Ovary (tissue), 9 donors: ENCODE results near the gene SSX2IP. TPM values are rescaled to one million over a fixed set of nuclear protein-coding genes. Genes with fewer than 3 reads are reported as not detected.

Source experiments
- DNase-seq, 5 donors: peaks; one replicate each; pipeline ENCODE4 v3.0.0-alpha.2; 2019 to 2020
- H3K27ac ChIP-seq, 2 donors: fragments of 200-600 bp; one replicate each; pipeline versions ENCODE4 v1.5.1 to v1.8.0; 2019 to 2022
- H3K27me3 ChIP-seq: fragments of 200-600 bp; one replicate; pipeline ENCODE4 v1.8.0; 2022
- H3K36me3 ChIP-seq: fragments of 200-600 bp; sonication (generic); one replicate; pipeline ENCODE4 v1.5.1; 2019
- H3K4me1 ChIP-seq: one replicate; pipeline ENCODE4 v1.8.1; 2013; ENCODE audit warnings: mild to moderate bottlenecking, moderate library complexity; ENCODE audit not compliant: insufficient read depth
- H3K4me3 ChIP-seq: fragments of 200-600 bp; sonication (generic); one replicate; pipeline ENCODE4 v1.5.1; 2017
- H3K9me3 ChIP-seq, 2 donors: fragments of 200-600 bp in 1 of 2; sonication (generic) in 1 of 2; one replicate each; pipeline versions ENCODE4 v1.5.1 to v1.8.1; 2013 to 2019; ENCODE audit warnings: mild to moderate bottlenecking in 1 of 2, moderate library complexity in 1 of 2
- EP300 ChIP-seq: sonication (generic); formaldehyde crosslinking; IDR thresholded peaks from one replicate; pipeline ENCODE4 v1.6.1; 2017; ENCODE audit warnings: antibody characterized with exemption
- POLR2A ChIP-seq: fragments of 450-650 bp; IDR thresholded peaks from one replicate; pipeline ENCODE4 v1.6.1; 2017; ENCODE audit warnings: antibody characterized with exemption, mild to moderate bottlenecking, moderate library complexity
- WGBS, 3 donors: extraction: QIAGEN DNeasy Blood & Tissue Kit in 1 of 3; methylation state at CpG; one replicate each; pipeline versions ENCODE4 v1.1.5 to v1.1.7; 2013 to 2017; 5-methylcytosine and 5-hydroxymethylcytosine counted together
- intact Hi-C, 4 donors: fragments of 100-400 bp; cut with DNase I; formaldehyde crosslinking; loops; one replicate each; pipeline versions ENCODE4 v1.11.0 to v1.15.1; 2022 to 2023
- polyA plus RNA-seq, 2 donors: library from polyadenylated mRNA; stranded (reverse); fragments of 200-250 nt in 1 of 2; fragments of 350-450 nt in 1 of 2; fragmentation: Illumina TruSeq in 1 of 2; extraction: RNeasy Lipid Tissue Mini Kit (QIAGEN cat#74804) in 1 of 2; gene quantifications; one replicate each; pipeline ENCODE4 v1.2.3, GENCODE V29; 2013 to 2014
- total RNA-seq, 7 donors: library from RNA; depleted of rRNA in 2 of 7; stranded (reverse); fragments of >200 nt in 2 of 7; fragmentation: NEBNext Ultra II Directional in 3 of 7; extraction: Animal tissue kit (Norgen Biotek cat#: 25700) in 3 of 7; gene quantifications; one replicate each; pipeline versions ENCODE4 v1.1.0 to v1.2.4, GENCODE V29; 2016 to 2023
- TF ChIP-seq, protein P1 (sequence below), 3 donors: fragments of 450-650 bp in 2 of 3; fragments of 200-600 bp in 1 of 3; IDR thresholded peaks; one replicate each; pipeline versions ENCODE4 v1.5.1 to v1.8.0; 2016 to 2022; ENCODE audit warnings: antibody characterized with exemption in 3 of 3, mild to moderate bottlenecking in 1 of 3
- donor health status: DM: no; HTN: no; CAD: no; lungs with moderate emphysema.
- donor health status: DM: no; HTN: no; CAD: no.
- donor health status: Bipolar disorder and iron deficiency.
- donor health status: DM: yes; HTN: yes; CAD: no.
- donor health status: DM: no; HTN: no; CAD: no.
- donor health status: DM: yes; HTN: yes; CAD: no.

SSX2IP gene
- total and polyA plus RNA-seq, 9 donors: 1.1 to 8.5 (median 4.9) TPM

DNA sequence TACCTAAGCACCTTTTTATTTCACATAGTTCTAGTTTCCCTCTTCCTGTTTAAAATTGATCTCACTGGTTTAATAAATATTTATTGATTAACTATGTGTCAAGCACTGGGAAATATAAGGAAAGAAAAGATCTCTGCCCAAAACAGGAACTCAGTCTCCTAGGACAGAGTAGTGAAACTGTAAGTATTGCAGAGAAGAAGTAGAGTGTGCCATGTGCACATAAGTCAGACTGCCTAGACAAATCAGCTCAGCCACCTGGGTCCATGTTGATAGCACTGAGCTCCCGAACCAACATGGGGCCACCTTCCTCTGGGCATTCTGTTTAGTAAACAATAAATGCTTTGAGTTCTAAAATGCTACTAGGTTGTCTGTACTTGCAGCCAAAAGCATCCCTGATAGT is 9.8 kb upstream of the SSX2IP start:
- no peaks in the 10 kb centered on the region for H3K9me3 ChIP-seq
- 52 to 80% (median 61%) methylated on average over 1 of the region's 1 CpG for WGBS, 3 donors
- no peak overlapping the region for H3K27ac ChIP-seq
- TF ChIP-seq EP300: no peak
- TF ChIP-seq, protein P1, sequence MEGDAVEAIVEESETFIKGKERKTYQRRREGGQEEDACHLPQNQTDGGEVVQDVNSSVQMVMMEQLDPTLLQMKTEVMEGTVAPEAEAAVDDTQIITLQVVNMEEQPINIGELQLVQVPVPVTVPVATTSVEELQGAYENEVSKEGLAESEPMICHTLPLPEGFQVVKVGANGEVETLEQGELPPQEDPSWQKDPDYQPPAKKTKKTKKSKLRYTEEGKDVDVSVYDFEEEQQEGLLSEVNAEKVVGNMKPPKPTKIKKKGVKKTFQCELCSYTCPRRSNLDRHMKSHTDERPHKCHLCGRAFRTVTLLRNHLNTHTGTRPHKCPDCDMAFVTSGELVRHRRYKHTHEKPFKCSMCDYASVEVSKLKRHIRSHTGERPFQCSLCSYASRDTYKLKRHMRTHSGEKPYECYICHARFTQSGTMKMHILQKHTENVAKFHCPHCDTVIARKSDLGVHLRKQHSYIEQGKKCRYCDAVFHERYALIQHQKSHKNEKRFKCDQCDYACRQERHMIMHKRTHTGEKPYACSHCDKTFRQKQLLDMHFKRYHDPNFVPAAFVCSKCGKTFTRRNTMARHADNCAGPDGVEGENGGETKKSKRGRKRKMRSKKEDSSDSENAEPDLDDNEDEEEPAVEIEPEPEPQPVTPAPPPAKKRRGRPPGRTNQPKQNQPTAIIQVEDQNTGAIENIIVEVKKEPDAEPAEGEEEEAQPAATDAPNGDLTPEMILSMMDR (IDR thresholded peaks at IDR 0.05): no peak
- no peak for TF ChIP-seq POLR2A
- H3K4me1 ChIP-seq: no peaks in the 10 kb centered on the region
- intact Hi-C loops: no loop called here
- H3K27me3 ChIP-seq: no peaks in the 10 kb centered on the region
- H3K4me3 ChIP-seq: no peak overlapping the region
- no peak for DNase-seq
- H3K36me3 ChIP-seq: no peaks in the 10 kb centered on the region

DNA sequence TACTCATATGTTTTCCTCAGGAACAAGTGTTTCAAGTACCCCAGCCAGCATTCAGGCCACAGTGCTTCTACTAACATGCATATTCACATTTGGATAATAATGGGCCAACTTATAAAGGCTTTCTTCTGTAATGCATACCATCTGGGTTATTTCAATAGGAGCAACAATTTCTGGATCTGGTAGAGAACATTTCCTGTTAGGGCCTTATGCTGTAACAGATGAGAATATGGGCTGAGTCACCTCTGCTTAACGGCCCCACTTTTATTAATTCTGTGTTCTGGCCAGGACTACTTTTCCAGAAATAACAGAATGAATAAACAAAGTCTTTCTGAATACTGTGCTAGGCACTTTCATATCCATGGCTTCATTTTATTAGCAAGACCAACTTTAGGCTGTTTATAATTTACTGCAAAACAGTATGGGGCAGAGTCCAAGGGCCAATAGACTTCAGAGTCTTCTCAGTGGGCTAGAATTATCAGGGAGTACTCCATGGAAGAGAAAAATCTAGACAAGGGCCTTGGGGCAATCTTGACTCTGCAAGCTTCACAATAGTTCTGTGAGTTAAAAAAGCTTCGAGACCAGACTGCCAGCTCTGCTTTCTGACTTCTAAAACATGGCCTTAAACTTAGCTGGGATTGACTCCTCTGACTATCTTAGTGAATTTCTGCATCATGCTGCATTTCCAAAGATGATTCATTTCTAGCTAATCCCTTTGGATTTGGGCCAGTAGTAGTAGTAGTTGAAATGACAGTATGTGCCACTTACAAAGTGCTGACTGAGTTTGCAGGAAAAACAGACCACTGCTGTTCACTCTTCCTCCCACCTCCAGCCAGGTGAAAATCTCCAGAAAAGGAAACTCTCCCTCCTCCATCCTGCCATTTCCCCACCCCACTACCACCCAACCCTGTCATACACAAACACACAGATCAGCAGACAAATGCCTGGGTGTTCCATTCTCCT is 8.2 kb upstream of the SSX2IP start:
- TF ChIP-seq, protein P1 (IDR thresholded peaks at IDR 0.05): no peak
- no peak for TF ChIP-seq POLR2A
- no peak for TF ChIP-seq EP300
- H3K27me3 ChIP-seq: no peaks in the 10 kb centered on the region
- no peaks in the 10 kb centered on the region for H3K4me1 ChIP-seq
- H3K9me3 ChIP-seq: no peaks in the 10 kb centered on the region
- H3K36me3 ChIP-seq: no peaks in the 10 kb centered on the region
- WGBS, 3 donors: 27 to 33% (median 29%) methylated on average over 2 of the region's 2 CpGs
- intact Hi-C loops: no loop called here
- H3K4me3 ChIP-seq: no peak overlapping the region
- no peak for DNase-seq
- H3K27ac ChIP-seq: no peak overlapping the region

DNA sequence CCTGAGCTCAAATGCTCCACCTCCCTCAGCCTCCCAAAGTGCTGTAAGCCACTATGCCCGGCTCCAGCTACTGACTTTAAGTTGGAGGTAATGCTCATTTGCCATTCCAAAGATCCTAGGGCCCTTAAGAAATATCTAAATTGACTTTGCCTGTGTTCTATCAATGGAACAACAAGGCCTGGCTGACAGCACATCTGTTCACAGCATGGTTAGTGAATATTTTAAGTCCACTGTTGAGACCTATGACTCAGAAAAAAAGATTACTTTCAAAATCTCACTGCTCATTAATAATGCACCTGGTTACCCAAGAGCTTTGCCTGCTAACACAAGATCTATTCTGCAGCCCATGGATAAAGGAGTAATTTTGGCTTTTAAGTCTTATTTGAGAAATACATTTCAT is 3.5 kb upstream of the SSX2IP start:
- TF ChIP-seq POLR2A (no peak), EP300 (no peak)
- TF ChIP-seq, protein P1 (IDR thresholded peaks at IDR 0.05): no peak
- intact Hi-C loops: no loop called here
- 82 to 96% (median 89%) methylated on average over 1 of the region's 1 CpG for WGBS, 3 donors

DNA sequence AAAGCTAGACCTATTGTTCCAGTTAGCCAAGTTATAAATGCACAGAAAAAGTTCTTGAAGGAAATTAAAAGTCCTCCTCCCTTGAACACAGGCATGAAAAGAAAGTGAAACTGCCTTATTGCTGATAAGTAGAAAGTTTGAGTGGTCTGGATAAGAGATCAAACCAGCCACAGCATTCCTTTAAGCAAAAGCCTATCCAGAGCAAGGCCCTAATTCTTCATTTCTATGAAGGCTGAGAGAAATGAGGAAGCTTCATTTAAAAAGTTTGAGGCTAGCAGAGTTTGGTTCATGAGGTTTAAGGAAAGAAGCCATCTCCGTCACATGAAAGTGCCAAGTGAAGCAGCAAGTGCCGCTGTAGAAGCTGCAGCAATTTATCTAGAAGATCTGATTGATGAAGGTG is 2.7 kb upstream of the SSX2IP start:
- DNase-seq: no peak
- Histone ChIP-seq H3K36me3 (no peaks in the 10 kb centered on the region), H3K27ac (no peak overlapping the region), H3K4me3 (no peak overlapping the region), H3K9me3 (no peaks in the 10 kb centered on the region), H3K4me1 (peaks cover 1% of the 10 kb centered on the region), H3K27me3 (no peaks in the 10 kb centered on the region)
- WGBS, 3 donors: 80 to 95% (median 88%) methylated on average over 2 of the region's 2 CpGs
- intact Hi-C loops: no loop called here
- TF ChIP-seq EP300 (no peak), POLR2A (no peak)
- TF ChIP-seq, protein P1 (IDR thresholded peaks at IDR 0.05): no peak

More for the DNA sequence above, 3.5 kb upstream of the SSX2IP start:
- no peak overlapping the region for H3K27ac ChIP-seq
- no peak overlapping the region for H3K4me3 ChIP-seq
- H3K4me1 ChIP-seq: peaks cover 1% of the 10 kb centered on the region
- no peaks in the 10 kb centered on the region for H3K27me3 ChIP-seq
- no peak for DNase-seq
- H3K36me3 ChIP-seq: no peaks in the 10 kb centered on the region
- H3K9me3 ChIP-seq: no peaks in the 10 kb centered on the region
